ENCODE results near the gene PDIA5. TPM values are rescaled to one million over a fixed set of nuclear protein-coding genes. Genes with fewer than 3 reads are reported as not detected.

Gene PDIA5
- total and polyA plus RNA-seq, 4 donors, result 15.5 to 38.6 (median 30.7) TPM

GRCh38 chr3:123042413-123042812 is 24.4 kb upstream of the PDIA5 start:
- 70 to 85% methylated on average over 6 of the region's 6 CpGs for WGBS, 2 donors
- Histone ChIP-seq H3K27me3 (ENCODE audit: control insufficient read depth in 3 of 3, insufficient read depth in 3 of 3, low read length in 2 of 3) (peaks cover 0 to 4% (median 0%) of the 10 kb centered on the region in 3 donors), H3K4me3 (no peak overlapping the region), H3K36me3 (ENCODE audit: control insufficient read depth in 4 of 4, insufficient read depth in 4 of 4, low read length in 4 of 4) (no peaks in the 10 kb centered on the region), H3K27ac (ENCODE audit: low read depth in 1 of 2, low read length in 1 of 2) (no peak overlapping the region), H3K4me1 (ENCODE audit: control insufficient read depth in 5 of 5, insufficient read depth in 5 of 5, low read length in 5 of 5) (peaks cover 0 to 11% (median 0%) of the 10 kb centered on the region in 5 donors), H3K9me3 (ENCODE audit: control insufficient read depth in 4 of 4, insufficient read depth in 3 of 4, low read length in 3 of 4) (no peaks in the 10 kb centered on the region), H3K9ac (ENCODE audit: insufficient read depth in 1 of 2, low read length in 2 of 2) (no peak overlapping the region)
- DNase-seq, result no peak
- no peak for ATAC-seq (ENCODE audit: insufficient read depth, low FRiP score)
- no peak for TF ChIP-seq CTCF (IDR thresholded peaks at IDR 0.05; ENCODE audit: control extremely low read depth, extremely low read depth)

- Histone ChIP-seq H3K36me3 (ENCODE audit: control insufficient read depth in 4 of 4, insufficient read depth in 4 of 4, low read length in 4 of 4) (no peaks in the 10 kb centered on the region), H3K9me3 (ENCODE audit: control insufficient read depth in 4 of 4, insufficient read depth in 3 of 4, low read length in 3 of 4) (no peaks in the 10 kb centered on the region), H3K27ac (ENCODE audit: low read depth in 1 of 2, low read length in 1 of 2) (no peak overlapping the region), H3K4me1 (ENCODE audit: control insufficient read depth in 5 of 5, insufficient read depth in 5 of 5, low read length in 5 of 5) (peaks cover 0 to 5% (median 0%) of the 10 kb centered on the region in 5 donors), H3K4me3 (no peak overlapping the region), H3K9ac (ENCODE audit: insufficient read depth in 1 of 2, low read length in 2 of 2) (no peak overlapping the region), H3K27me3 (ENCODE audit: control insufficient read depth in 3 of 3, insufficient read depth in 3 of 3, low read length in 2 of 3) (peaks cover 0 to 4% (median 0%) of the 10 kb centered on the region in 3 donors)
- ATAC-seq (ENCODE audit: insufficient read depth, low FRiP score) (no peak), DNase-seq (no peak)
- no peak for TF ChIP-seq CTCF (IDR thresholded peaks at IDR 0.05; ENCODE audit: control extremely low read depth, extremely low read depth)
- 84 to 90% methylated on average over 5 of the region's 5 CpGs for WGBS, 2 donors
Measured at GRCh38 chr3:123044981-123045763, 21.7 kb upstream of the PDIA5 start.

GRCh38 chr3:123046262-123047061 is 20.4 kb upstream of the PDIA5 start:
- Histone ChIP-seq H3K4me1 (ENCODE audit: control insufficient read depth in 5 of 5, insufficient read depth in 5 of 5, low read length in 5 of 5) (peaks cover 0 to 9% (median 0%) of the 10 kb centered on the region in 5 donors), H3K9ac (ENCODE audit: insufficient read depth in 1 of 2, low read length in 2 of 2) (no peak overlapping the region), H3K27ac (ENCODE audit: low read depth in 1 of 2, low read length in 1 of 2) (peak overlapping the region in 1 of 2 donors; percentile 35), H3K4me3 (no peak overlapping the region), H3K36me3 (ENCODE audit: control insufficient read depth in 4 of 4, insufficient read depth in 4 of 4, low read length in 4 of 4) (no peaks in the 10 kb centered on the region), H3K27me3 (ENCODE audit: control insufficient read depth in 3 of 3, insufficient read depth in 3 of 3, low read length in 2 of 3) (peaks cover 0 to 4% (median 0%) of the 10 kb centered on the region in 3 donors), H3K9me3 (ENCODE audit: control insufficient read depth in 4 of 4, insufficient read depth in 3 of 4, low read length in 3 of 4) (no peaks in the 10 kb centered on the region)
- TF ChIP-seq CTCF (IDR thresholded peaks at IDR 0.05; ENCODE audit: control extremely low read depth, extremely low read depth), result no peak
- no peak for DNase-seq
- WGBS, 2 donors, result 61 to 77% methylated on average over 10 of the region's 10 CpGs
- no peak for ATAC-seq (ENCODE audit: insufficient read depth, low FRiP score)

All from lung (tissue), 12 donors.